SU-DHL-6 (cell line): ENCODE measurements around the gene GID4.

Source experiments
- H2AFZ ChIP-seq: fragments of 200-600 bp; sonication (generic); 2 replicates; pipeline ENCODE4 v1.6.1; 2014; ENCODE audit warnings: low read depth, mild to moderate bottlenecking, moderate library complexity, mixed read lengths, antibody characterized with exemption, low read length; ENCODE audit not compliant: severe bottlenecking
- H3F3A ChIP-seq: fragments of 200-600 bp; shearing (Covaris generic); 2 replicates; pipeline ENCODE4 v1.6.0; 2016; ENCODE audit warnings: antibody characterized with exemption, mild to moderate bottlenecking; ENCODE audit not compliant: insufficient read depth
- H3K27ac ChIP-seq: fragments of 200-600 bp; sonication (generic); 2 replicates; pipeline ENCODE4 v1.5.1; 2016; ENCODE audit warnings: low read depth, mild to moderate bottlenecking, low read length, moderate library complexity, mixed read lengths
- H3K27me3 ChIP-seq: fragments of 200-600 bp; sonication (generic), shearing (Covaris generic); 2 replicates; pipeline ENCODE4 v1.6.0; 2014; ENCODE audit warnings: mild to moderate bottlenecking, low read length
- H3K36me3 ChIP-seq: fragments of 200-600 bp; sonication (generic); 2 replicates; pipeline ENCODE4 v1.6.1; 2014; ENCODE audit warnings: mild to moderate bottlenecking, low read length, mixed read lengths
- H3K4me2 ChIP-seq: fragments of 300-600, 200-600 bp; shearing (Covaris generic), sonication (generic); 2 replicates; pipeline ENCODE4 v1.6.0; 2014; ENCODE audit warnings: low read length, low read depth, mild to moderate bottlenecking; ENCODE audit not compliant: poor library complexity, severe bottlenecking
- H3K4me3 ChIP-seq: fragments of 200-600 bp; sonication (generic); 2 replicates; pipeline ENCODE4 v1.5.1; 2014; ENCODE audit warnings: antibody characterized with exemption, low read length, mild to moderate bottlenecking, mixed read lengths; ENCODE audit not compliant: insufficient read depth, poor library complexity, severe bottlenecking
- H3K79me2 ChIP-seq: fragments of 200-600 bp; sonication (generic); 2 replicates; pipeline ENCODE4 v1.6.1; 2014; ENCODE audit warnings: mild to moderate bottlenecking, low read length, moderate library complexity; ENCODE audit not compliant: insufficient read depth
- H3K9ac ChIP-seq: fragments of 200-600 bp; sonication (generic); 2 replicates; pipeline ENCODE4 v1.7.0; 2014; ENCODE audit warnings: mild to moderate bottlenecking, low read length
- H3K9me2 ChIP-seq: fragments of 200-600 bp; sonication (generic); replicated peaks from 2 replicates; pipeline ENCODE4 v1.6.1; 2014; ENCODE audit warnings: low read length; ENCODE audit not compliant: insufficient read depth
- H3K9me3 ChIP-seq: fragments of 200-600 bp; sonication (generic); 2 replicates; pipeline ENCODE4 v1.6.1; 2014; ENCODE audit warnings: low read length, mixed read lengths; ENCODE audit not compliant: insufficient read depth
- H4K20me1 ChIP-seq: fragments of 200-600 bp; sonication (generic); 2 replicates; pipeline ENCODE4 v1.6.1; 2014; ENCODE audit warnings: low read depth, mild to moderate bottlenecking, antibody characterized with exemption, low read length, moderate library complexity, mixed read lengths
- EZH2phosphoT487 ChIP-seq: fragments of 200-600 bp; sonication (generic), shearing (Covaris generic); conservative IDR thresholded peaks from 2 replicates; pipeline ENCODE4 v1.6.1; 2018; ENCODE audit warnings: mild to moderate bottlenecking, antibody characterized with exemption, low read length, moderate library complexity, mixed read lengths
- TF ChIP-seq, protein P1 (sequence below): fragments of 200-600 bp; sonication (generic); IDR thresholded peaks from one replicate; pipeline ENCODE4 v1.5.1; 2017; ENCODE audit warnings: antibody characterized with exemption, mild to moderate bottlenecking, low read length, moderate library complexity; ENCODE audit not compliant: insufficient read depth, poor library complexity, severe bottlenecking

GID4 gene

GRCh38 chr17:18045691-18046350 lies 6.6 kb downstream of the GID4 start:
- Histone ChIP-seq H3K4me2 (no peak overlapping the region), H3F3A (no peaks in the 10 kb centered on the region), H3K9me2 (no peaks in the 10 kb centered on the region), H4K20me1 (no peaks in the 10 kb centered on the region), H3K4me3 (no peak overlapping the region), H3K9me3 (no peaks in the 10 kb centered on the region), H3K27me3 (no peaks in the 10 kb centered on the region), H3K27ac (no peak overlapping the region), H3K9ac (no peak overlapping the region), H2AFZ (no peak overlapping the region), H3K79me2 (peaks cover 6% of the 10 kb centered on the region; the same call in 1 of the 2 replicates), H3K36me3 (no peaks in the 10 kb centered on the region)
- TF ChIP-seq, protein P1, sequence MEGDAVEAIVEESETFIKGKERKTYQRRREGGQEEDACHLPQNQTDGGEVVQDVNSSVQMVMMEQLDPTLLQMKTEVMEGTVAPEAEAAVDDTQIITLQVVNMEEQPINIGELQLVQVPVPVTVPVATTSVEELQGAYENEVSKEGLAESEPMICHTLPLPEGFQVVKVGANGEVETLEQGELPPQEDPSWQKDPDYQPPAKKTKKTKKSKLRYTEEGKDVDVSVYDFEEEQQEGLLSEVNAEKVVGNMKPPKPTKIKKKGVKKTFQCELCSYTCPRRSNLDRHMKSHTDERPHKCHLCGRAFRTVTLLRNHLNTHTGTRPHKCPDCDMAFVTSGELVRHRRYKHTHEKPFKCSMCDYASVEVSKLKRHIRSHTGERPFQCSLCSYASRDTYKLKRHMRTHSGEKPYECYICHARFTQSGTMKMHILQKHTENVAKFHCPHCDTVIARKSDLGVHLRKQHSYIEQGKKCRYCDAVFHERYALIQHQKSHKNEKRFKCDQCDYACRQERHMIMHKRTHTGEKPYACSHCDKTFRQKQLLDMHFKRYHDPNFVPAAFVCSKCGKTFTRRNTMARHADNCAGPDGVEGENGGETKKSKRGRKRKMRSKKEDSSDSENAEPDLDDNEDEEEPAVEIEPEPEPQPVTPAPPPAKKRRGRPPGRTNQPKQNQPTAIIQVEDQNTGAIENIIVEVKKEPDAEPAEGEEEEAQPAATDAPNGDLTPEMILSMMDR = no peak
- TF ChIP-seq EZH2phosphoT487 = no peak

- no peaks in the 10 kb centered on the region for H3K27me3 ChIP-seq
- TF ChIP-seq, protein P1 = no peak
- TF ChIP-seq EZH2phosphoT487 = no peak
These were observed 16.4 kb downstream of the GID4 start for GRCh38 chr17:18055597-18055996.

GRCh38 chr17:18056214-18056613 lies 17.0 kb downstream of the GID4 start:
- no peak for TF ChIP-seq EZH2phosphoT487
- TF ChIP-seq, protein P1 = no peak
- H3K9me3 ChIP-seq = no peaks in the 10 kb centered on the region
- no peaks in the 10 kb centered on the region for H3K9me2 ChIP-seq
- H3K27ac ChIP-seq = no peak overlapping the region
- no peaks in the 10 kb centered on the region for H3K36me3 ChIP-seq
- no peaks in the 10 kb centered on the region for H3F3A ChIP-seq
- H3K27me3 ChIP-seq = no peaks in the 10 kb centered on the region
- H3K4me3 ChIP-seq = no peak overlapping the region
- H3K9ac ChIP-seq = no peak overlapping the region
- H3K4me2 ChIP-seq = no peak overlapping the region
- H2AFZ ChIP-seq = no peak overlapping the region
- no peaks in the 10 kb centered on the region for H3K79me2 ChIP-seq
- H4K20me1 ChIP-seq = no peaks in the 10 kb centered on the region

More at GRCh38 chr17:18055597-18055996, 16.4 kb downstream of the GID4 start:
- Histone ChIP-seq H3F3A (no peaks in the 10 kb centered on the region), H3K79me2 (no peaks in the 10 kb centered on the region), H3K4me3 (no peak overlapping the region), H3K36me3 (no peaks in the 10 kb centered on the region), H3K27ac (no peak overlapping the region), H4K20me1 (no peaks in the 10 kb centered on the region), H3K4me2 (no peak overlapping the region), H3K9me3 (no peaks in the 10 kb centered on the region), H2AFZ (no peak overlapping the region), H3K9me2 (no peaks in the 10 kb centered on the region), H3K9ac (no peak overlapping the region)
